ENCODE data around the gene NDUFB2. TPM values are rescaled to one million over a fixed set of nuclear protein-coding genes. Genes with fewer than 3 reads are reported as not detected.
"Not testable (repeated sequence)": the region's sequence is repeated elsewhere in the genome, so short reads cannot be mapped to it uniquely, and the experiment has no call there.

Gene NDUFB2
- total RNA-seq, 1 donor from 2014 or later, result 326 TPM

GRCh38 chr7:140667476-140667875, 29.0 kb upstream of the NDUFB2 start:
- H3K36me3 Mint-ChIP-seq (ENCODE audit: low read depth, unreplicated experiment), result no peaks in the 10 kb centered on the region
- H3K4me3 Mint-ChIP-seq (ENCODE audit: unreplicated experiment), result no peak overlapping the region
- no peak for TF ChIP-seq CTCF (IDR thresholded peaks at IDR 0.05; ENCODE audit: unreplicated experiment)
- peaks cover 3% of the 10 kb centered on the region for H3K27me3 Mint-ChIP-seq (ENCODE audit: unreplicated experiment)
- H3K27ac Mint-ChIP-seq (ENCODE audit: unreplicated experiment), result peak overlapping the region; percentile 82
- peaks cover 19% of the 10 kb centered on the region for H3K4me1 Mint-ChIP-seq (ENCODE audit: unreplicated experiment)
- DNase-seq (ENCODE audit: low spot score), result no peak
- H3K9me3 Mint-ChIP-seq (ENCODE audit: unreplicated experiment), result no peaks in the 10 kb centered on the region

- Mint-ChIP-seq H3K9me3 (ENCODE audit: unreplicated experiment) (no peaks in the 10 kb centered on the region), H3K27ac (ENCODE audit: unreplicated experiment) (no peak overlapping the region), H3K27me3 (ENCODE audit: unreplicated experiment) (peaks cover 3% of the 10 kb centered on the region), H3K4me3 (ENCODE audit: unreplicated experiment) (no peak overlapping the region), H3K4me1 (ENCODE audit: unreplicated experiment) (peaks cover 21% of the 10 kb centered on the region), H3K36me3 (ENCODE audit: low read depth, unreplicated experiment) (no peaks in the 10 kb centered on the region)
- TF ChIP-seq CTCF (IDR thresholded peaks at IDR 0.05; ENCODE audit: unreplicated experiment), result no peak
- no peak for DNase-seq (ENCODE audit: low spot score)
Measured at GRCh38 chr7:140668641-140669040, 27.9 kb upstream of the NDUFB2 start.

DNA sequence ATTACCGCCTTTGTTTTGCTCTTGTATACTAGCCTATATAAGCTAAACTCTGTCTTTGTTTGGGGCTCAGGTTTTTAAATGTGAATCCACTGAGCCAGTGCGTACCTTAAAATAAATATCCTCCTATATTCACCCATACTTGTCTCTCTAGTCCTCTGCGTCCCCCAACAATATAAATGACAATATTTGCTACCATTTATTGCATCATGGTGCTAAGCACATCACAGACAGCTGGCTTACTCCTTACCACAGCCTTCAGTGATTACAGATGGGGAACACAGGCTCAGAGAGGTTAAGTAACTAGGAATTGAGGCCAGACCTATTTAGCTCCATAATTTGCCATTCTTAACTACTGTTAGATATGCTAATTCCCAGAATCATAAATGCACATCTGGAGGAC, 27.2 kb upstream of the NDUFB2 start:
- Mint-ChIP-seq H3K36me3 (ENCODE audit: low read depth, unreplicated experiment) (no peaks in the 10 kb centered on the region), H3K27me3 (ENCODE audit: unreplicated experiment) (peaks cover 8% of the 10 kb centered on the region), H3K9me3 (ENCODE audit: unreplicated experiment) (no peaks in the 10 kb centered on the region), H3K27ac (ENCODE audit: unreplicated experiment) (no peak overlapping the region), H3K4me1 (ENCODE audit: unreplicated experiment) (peaks cover 28% of the 10 kb centered on the region), H3K4me3 (ENCODE audit: unreplicated experiment) (no peak overlapping the region)
- no peak for DNase-seq (ENCODE audit: low spot score)
- TF ChIP-seq CTCF (IDR thresholded peaks at IDR 0.05; ENCODE audit: unreplicated experiment), result no peak

DNA sequence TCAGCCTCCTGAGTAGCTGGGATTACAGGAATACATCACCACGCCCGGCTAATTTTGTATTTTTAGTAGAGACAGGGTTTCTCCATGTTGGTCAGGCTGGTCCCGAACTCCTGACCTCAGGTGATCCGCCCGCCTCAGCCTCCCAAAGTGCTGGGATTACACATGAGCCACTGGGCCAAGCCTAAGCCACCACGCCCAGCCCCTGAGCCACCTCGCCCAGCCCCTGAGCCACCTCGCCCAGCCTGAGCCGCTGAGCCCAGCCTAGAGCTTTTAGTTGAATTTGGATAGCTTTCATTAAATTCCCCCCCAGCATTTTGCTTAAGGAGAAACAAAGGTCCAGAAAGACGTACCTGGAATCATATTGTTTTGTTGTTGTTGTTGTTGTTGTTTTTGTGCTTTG, 26.6 kb upstream of the NDUFB2 start:
- H3K27me3 Mint-ChIP-seq (ENCODE audit: unreplicated experiment); H3K27ac Mint-ChIP-seq (ENCODE audit: unreplicated experiment); DNase-seq (ENCODE audit: low spot score); H3K4me3 Mint-ChIP-seq (ENCODE audit: unreplicated experiment); H3K36me3 Mint-ChIP-seq (ENCODE audit: low read depth, unreplicated experiment); H3K9me3 Mint-ChIP-seq (ENCODE audit: unreplicated experiment): not testable (repeated sequence)
- H3K4me1 Mint-ChIP-seq (ENCODE audit: unreplicated experiment), result peaks cover 33% of the 10 kb centered on the region

DNA sequence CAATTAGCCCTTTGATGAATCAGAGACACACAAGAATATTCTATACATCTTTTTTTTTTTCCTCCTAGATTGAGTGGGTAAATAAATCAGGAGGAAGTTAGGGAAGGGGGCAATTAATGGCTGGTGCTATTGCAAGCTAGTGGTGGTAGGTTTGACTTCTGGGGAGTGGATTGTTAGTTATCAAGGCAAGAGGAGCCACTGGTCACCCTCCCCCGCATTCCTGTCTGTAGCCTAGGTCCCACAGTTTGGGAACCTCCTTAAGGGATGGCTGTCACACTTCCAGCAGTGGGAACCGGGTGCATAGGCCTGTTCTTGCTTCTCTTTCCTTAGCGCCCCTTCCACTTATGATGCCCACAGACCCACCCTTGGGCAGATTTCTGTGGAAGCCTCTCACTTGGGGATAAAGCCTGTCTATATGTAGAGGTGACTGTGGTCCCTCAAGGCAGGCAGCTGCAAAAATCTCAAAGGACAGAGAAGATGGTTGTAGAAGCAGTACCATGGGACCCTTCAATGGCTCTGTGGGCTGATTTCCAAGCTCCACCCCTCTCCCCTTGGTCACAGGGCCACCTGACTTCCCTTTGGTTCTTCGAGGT, 26.1 kb upstream of the NDUFB2 start:
- no peak overlapping the region for H3K27ac Mint-ChIP-seq (ENCODE audit: unreplicated experiment)
- H3K9me3 Mint-ChIP-seq (ENCODE audit: unreplicated experiment), result no peaks in the 10 kb centered on the region
- H3K36me3 Mint-ChIP-seq (ENCODE audit: low read depth, unreplicated experiment), result no peaks in the 10 kb centered on the region
- peaks cover 10% of the 10 kb centered on the region for H3K27me3 Mint-ChIP-seq (ENCODE audit: unreplicated experiment)
- no peak for TF ChIP-seq CTCF (IDR thresholded peaks at IDR 0.05; ENCODE audit: unreplicated experiment)
- no peak for DNase-seq (ENCODE audit: low spot score)
- H3K4me3 Mint-ChIP-seq (ENCODE audit: unreplicated experiment), result no peak overlapping the region
- H3K4me1 Mint-ChIP-seq (ENCODE audit: unreplicated experiment), result peaks cover 39% of the 10 kb centered on the region
